SH-SY5Y (cell line): ENCODE data around the gene LRRN3.
A peak's percentile ranks its signal among the peaks of the same experiment; 100 is the strongest.

Source experiments
- GATA2 ChIP-seq: IDR thresholded peaks from 2 replicates; pipeline ENCODE4 v1.6.1; 2011; ENCODE audit warnings: mild to moderate bottlenecking, low read depth, low read length
- GATA3 ChIP-seq: IDR thresholded peaks from 2 replicates; pipeline ENCODE4 v1.6.1; 2011; ENCODE audit warnings: low read depth, mild to moderate bottlenecking, low read length, moderate library complexity

LRRN3 gene

GRCh38 chr7:111091593-111092358 is 849 bp downstream of the LRRN3 start:
- TF ChIP-seq GATA2 = no peak
- no peak for TF ChIP-seq GATA3

DNA sequence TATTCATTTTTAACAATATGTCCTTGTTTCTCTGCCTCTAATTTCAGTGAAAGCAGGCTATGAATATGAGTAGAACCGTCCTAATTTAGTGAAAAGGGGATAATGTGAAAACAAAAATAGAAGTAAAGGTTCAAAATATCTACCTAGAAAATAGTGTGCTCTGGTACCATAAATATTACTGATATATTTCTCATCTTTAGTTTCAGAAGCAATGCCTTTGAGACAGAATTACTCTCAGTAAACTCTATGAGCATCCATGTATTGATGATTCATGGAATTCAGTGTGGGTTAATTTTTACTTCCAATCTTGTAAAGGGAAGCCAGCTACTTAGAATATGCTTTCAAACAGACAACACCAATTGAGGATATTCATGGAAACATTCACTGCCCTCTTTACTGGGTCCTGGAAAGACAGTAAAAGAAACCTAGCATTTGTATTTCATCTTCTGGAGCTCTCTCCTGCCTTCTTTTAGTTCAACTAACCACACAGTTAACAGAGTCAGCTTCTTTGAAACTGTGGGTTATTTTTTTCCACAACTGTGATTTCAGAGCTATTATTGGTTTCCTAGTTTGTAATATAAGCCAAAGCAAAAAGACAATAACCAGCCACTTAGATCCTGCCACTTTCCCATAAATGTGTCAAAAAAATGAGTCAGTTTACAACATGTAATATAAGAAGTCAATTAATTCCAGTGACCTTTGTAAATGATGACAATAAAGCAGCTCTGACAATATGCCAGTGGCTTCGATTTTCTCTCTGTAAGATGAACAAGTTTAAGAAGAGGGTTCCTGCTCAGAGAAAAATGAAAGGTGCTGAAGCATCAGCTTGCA is 1.7 kb downstream of the LRRN3 start:
- TF ChIP-seq GATA3 = no peak
- TF ChIP-seq GATA2 = no peak

GRCh38 chr7:111093496-111093895 is 2.6 kb downstream of the LRRN3 start:
- no peak for TF ChIP-seq GATA2

GRCh38 chr7:111094419-111094818 is 3.5 kb downstream of the LRRN3 start:
- peak; percentile 19; the same call in 1 of the 2 replicates for TF ChIP-seq GATA3
- TF ChIP-seq GATA2 = no peak

GRCh38 chr7:111096997-111097396 is 6.1 kb downstream of the LRRN3 start:
- TF ChIP-seq GATA3 (no peak), GATA2 (no peak)

GRCh38 chr7:111098011-111098925 is 7.3 kb downstream of the LRRN3 start:
- TF ChIP-seq GATA3 (no peak), GATA2 (no peak)

GRCh38 chr7:111098926-111099250 is 8.0 kb downstream of the LRRN3 start:
- TF ChIP-seq GATA2 = no peak
- no peak for TF ChIP-seq GATA3

GRCh38 chr7:111101856-111102646 is 11.1 kb downstream of the LRRN3 start:
- TF ChIP-seq GATA3 = peak; percentile 98
- peak; percentile 96 for TF ChIP-seq GATA2

DNA sequence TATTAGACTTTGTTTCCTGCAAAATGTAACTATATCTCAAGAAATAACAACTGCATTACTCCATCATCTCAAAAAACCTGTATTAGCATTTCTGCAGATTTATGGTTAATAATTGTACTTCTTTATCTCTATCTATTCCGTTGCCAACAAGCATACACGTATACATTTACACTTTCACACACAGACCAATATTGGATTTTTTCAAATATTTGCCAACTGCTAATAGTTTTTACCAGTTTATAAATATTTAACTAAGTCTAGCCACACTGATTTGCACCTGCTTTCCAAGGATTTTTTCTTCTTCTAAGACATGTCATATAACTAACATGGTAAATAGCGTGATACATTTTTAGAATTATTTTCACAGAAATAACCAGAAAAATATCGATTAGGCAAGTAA is 12.2 kb downstream of the LRRN3 start:
- TF ChIP-seq GATA2 = no peak
- TF ChIP-seq GATA3 = no peak

GRCh38 chr7:111103678-111104274 is 12.8 kb downstream of the LRRN3 start:
- TF ChIP-seq GATA2 (no peak), GATA3 (no peak)

DNA sequence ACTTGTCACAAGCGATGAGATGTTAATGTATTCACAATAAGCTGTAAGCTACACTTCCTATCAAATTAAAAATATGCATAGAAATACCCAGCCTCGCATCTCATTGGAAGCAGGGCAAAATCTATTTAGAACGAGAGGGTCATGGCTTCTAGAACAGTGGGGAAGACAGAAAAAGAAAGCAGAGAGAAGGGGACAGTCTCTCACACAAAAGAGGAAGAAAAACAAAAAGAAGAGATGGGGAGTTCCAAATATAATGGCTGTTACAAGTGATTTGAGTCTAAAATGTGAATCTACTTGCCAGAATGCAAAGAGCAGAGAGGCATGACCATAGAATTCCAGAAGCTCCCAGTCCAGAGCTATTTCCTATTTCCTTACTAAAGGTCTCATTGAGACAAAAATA is 13.8 kb downstream of the LRRN3 start:
- TF ChIP-seq GATA2 (no peak), GATA3 (no peak)

- TF ChIP-seq GATA3 = no peak
These were observed 14.3 kb downstream of the LRRN3 start for GRCh38 chr7:111105269-111105668.

GRCh38 chr7:111107579-111107978 is 16.7 kb downstream of the LRRN3 start:
- TF ChIP-seq GATA2 (no peak), GATA3 (no peak)

- TF ChIP-seq GATA2 = peak; percentile 96
- peak; percentile 97 for TF ChIP-seq GATA3
These were observed 17.1 kb downstream of the LRRN3 start for GRCh38 chr7:111108000-111108399.

DNA sequence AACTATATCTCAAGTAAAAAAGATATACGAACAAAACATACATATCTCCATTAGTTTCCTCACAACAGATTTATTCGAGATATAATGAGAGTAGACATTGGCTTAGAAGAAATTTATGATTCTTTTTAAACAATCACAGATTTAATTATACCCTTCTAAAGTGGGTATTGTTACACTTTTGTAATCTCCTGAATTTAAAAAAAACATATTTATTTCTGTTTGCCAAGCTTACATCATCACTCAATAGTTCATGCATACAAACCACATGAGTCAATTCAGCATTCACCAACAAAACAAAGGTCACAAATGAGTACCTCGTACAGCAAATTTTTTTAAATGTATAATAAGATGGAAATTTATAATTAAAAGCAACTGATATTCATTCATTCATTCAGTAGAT is 17.6 kb downstream of the LRRN3 start:
- no peak for TF ChIP-seq GATA2
- no peak for TF ChIP-seq GATA3
